Activated CD4-positive, alpha-beta T cell treated with anti-CD3 and anti-CD28 coated beads for 48 hours (primary cell): ENCODE measurements around the gene NAGA.
A peak's percentile ranks its signal among the peaks of the same experiment; 100 is the strongest.

Source experiments
- DNase-seq: peaks from one replicate; pipeline ENCODE4 v3.0.0-alpha.2; 2020

The NAGA gene

DNA sequence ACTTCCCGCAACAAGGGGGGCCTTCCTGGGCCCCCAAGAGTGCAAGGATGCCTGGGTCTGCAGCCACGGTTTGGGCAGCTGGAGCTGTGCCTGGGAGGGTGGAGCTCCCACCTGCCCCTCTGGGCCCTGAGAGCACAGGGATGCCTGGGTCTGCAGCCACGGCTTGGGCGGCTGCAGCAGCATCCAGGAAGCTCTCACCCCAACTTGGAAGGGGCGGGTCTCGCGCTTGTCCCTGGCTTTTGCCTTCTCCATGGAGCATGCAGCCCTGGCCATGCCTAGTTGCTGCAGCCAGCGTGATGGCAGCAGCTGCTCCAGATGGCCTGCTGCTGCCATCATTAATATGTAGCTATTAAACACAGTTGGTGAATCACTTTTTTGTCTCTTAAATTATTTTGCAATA is 35.4 kb downstream of the NAGA start:
- DNase-seq = no peak

GRCh38 chr22:42033263-42034181 is 37.1 kb downstream of the NAGA start:
- DNase-seq = peak; percentile 12

DNA sequence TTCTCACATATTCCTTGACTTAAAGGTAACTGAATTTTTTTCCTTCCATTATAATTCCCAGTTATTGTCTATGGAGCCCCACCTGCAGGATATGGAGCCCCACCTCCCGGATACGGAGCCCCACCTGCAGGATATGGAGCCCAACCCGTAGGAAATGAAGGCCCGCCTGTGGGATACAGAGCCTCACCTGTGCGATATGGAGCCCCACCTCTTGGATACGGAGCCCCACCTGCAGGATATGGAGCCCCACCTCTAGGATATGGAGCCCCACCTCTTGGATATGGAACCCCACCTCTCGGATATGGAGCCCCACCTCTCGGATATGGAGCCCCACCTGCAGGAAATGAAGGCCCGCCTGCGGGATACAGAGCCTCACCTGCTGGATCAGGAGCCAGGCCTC is 43.9 kb downstream of the NAGA start:
- DNase-seq = no peak

DNA sequence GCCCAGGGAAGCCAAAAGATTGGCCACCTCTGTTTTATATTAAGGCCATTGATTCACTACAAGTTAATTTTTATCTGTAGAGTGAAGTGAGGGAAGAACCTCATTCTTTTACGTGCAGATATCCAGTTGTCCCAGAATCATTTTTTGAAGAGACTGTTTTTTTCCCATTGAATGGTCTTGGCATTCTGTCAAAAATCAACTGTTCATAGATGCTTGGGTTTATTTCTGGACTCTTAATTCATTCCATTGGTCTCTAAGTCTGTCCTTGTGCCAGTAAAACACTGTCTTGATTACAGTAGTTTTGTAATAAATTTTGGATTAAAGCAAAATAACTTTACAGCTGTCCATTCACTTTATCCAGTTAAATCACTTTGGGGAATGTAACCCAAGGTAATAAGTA is 45.2 kb downstream of the NAGA start:
- no peak for DNase-seq

DNA sequence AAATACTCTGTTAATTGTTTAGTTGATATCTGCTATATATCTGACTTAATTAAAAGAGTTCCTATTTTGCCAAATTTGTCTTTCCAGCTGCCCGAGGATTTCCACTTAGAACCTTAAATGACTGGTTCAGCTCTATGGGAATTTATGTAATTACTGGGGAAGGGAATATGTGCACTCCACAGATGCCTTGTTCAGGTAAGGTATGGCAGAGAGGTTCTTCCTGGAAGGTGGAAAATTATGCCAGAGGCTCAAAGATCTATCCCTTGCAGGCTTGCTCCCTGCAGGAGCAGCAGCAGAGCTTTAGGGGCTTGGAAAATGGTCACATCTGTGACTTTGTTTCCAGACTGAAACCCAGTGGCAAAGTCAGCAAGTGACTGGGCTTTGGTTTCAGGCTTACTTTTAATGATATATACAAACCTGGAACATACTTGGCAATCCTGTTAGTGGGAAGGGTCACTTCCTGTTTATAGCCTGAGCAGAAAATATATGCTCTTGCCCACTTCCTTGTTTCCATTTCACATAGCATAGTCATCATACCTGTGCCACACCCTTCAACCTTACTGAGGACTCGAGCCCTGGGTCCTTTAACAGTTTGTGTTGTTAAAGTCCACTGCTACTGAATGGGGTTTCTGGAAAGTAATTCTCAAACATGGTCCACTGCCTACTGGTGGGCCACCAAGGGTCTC is 48.3 kb downstream of the NAGA start:
- no peak for DNase-seq

DNA sequence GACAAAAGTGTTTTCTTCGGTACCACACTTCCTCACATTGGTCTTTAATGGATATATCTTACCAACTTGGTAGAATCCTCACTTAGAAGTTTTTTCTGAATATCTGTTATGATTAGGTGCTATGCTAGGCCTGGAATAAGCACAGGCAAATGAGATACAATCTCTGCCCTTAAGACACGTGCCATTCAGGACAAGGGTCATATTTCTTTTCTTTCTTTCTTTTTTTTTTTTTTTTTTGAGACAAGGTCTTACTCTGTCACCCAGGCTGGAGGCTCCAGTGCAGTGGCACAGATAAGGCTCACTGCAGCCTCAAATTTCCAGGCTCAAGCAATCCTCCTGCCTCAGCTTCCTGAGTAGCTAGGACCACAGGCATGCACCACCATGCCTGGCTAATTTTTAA is 49.0 kb downstream of the NAGA start:
- DNase-seq = no peak

DNA sequence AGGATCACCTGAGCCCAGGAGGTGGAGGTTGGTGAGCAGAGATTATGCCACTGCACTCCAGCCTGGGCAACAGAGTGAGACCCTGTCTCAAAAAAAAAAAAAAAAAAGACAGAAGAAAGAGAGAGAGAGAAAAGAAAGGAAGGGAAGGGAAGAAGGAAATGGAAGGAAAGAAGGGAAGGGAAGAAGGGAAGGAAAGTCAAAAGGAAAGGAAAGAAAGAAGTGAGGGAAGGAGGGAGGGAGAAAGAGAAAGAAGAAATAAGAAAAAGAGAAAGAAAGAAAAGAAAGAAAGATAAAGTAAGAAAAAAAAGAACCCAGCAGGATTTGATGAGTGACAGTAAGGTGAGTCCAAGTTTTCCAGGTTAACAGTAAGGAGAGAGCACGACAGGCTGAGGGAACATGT is 52.4 kb downstream of the NAGA start:
- no peak for DNase-seq

DNA sequence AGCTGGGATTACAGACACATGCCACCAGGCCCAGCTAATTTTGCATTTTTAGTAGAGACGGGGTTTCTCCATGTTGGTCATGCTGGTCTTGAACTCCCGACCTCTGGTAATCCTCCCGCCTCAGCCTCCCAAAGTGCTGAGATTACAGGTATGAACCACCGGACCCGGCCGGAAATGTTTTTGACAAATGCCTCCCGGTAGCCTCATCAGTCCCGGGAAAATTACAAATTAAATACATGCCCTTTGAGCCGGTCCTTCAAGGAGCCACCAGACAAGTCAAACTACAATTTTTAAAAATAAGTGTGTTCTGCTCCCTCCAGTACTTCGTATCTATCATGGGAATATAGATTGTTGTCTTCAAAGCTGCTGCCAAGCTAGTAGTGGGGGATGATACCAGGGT is 54.5 kb downstream of the NAGA start:
- DNase-seq = no peak

- DNase-seq = no peak
These were observed 57.2 kb downstream of the NAGA start for GRCh38 chr22:42013385-42013784.

- DNase-seq = no peak
These were observed 59.8 kb downstream of the NAGA start for GRCh38 chr22:42010778-42011177.
